Right cardiac atrium (tissue), 5 donors: ENCODE results near the gene C1orf115. TPM values are rescaled to one million over a fixed set of nuclear protein-coding genes. Genes with fewer than 3 reads are reported as not detected.

ENCODE experiments used
- ATAC-seq, 2 donors: fragments of 200-7000 bp; cut with Tn5 transposase; one replicate each; pipeline versions ENCODE4 v1.8.0 to v1.9.1; 2020; ENCODE audit warnings: moderate library complexity in 2 of 2, mild to moderate bottlenecking in 1 of 2
- DNase-seq, 3 donors: peaks; one replicate each; pipeline ENCODE4 v3.0.0-alpha.2; 2020
- H3K27ac ChIP-seq: one replicate; pipeline ENCODE4 v1.5.1; 2013; ENCODE audit warnings: mild to moderate bottlenecking, low read length, control low read depth, moderate library complexity
- H3K27me3 ChIP-seq: one replicate; pipeline ENCODE4 v1.6.1; 2013; ENCODE audit not compliant: control insufficient read depth, insufficient read depth
- H3K4me1 ChIP-seq: one replicate; pipeline ENCODE4 v1.6.1; 2013; ENCODE audit warnings: low read length; ENCODE audit not compliant: control insufficient read depth, insufficient read depth
- H3K4me3 ChIP-seq: one replicate; pipeline ENCODE4 v1.5.1; 2013; ENCODE audit warnings: low read length, control low read depth
- H3K9me3 ChIP-seq: one replicate; pipeline ENCODE4 v1.6.1; 2013; ENCODE audit warnings: low read length; ENCODE audit not compliant: control insufficient read depth
- WGBS: extraction: QIAGEN DNeasy Blood & Tissue Kit; methylation state at CpG from one replicate; pipeline ENCODE4 v1.1.7; 2013; 5-methylcytosine and 5-hydroxymethylcytosine counted together
- intact Hi-C, 4 donors: fragments of 100-400 bp; cut with DNase I; formaldehyde crosslinking; loops; one replicate each; pipeline versions ENCODE4 v1.11.0 to v1.14.0; 2022 to 2023
- long read RNA-seq, 4 donors: library from polyadenylated mRNA; unstranded; transcript quantifications; one replicate each; pipeline ENCODE4 v2.0.0, GENCODE V29; 2020 to 2021
- polyA plus RNA-seq: library from polyadenylated mRNA; stranded (reverse); fragments of 200-250 nt; gene quantifications from one replicate; pipeline ENCODE4 v1.2.3, GENCODE V29; 2013
- total RNA-seq, 4 donors: library from RNA; stranded (reverse); fragmentation: NEBNext Ultra II Directional; extraction: Animal tissue kit (Norgen Biotek cat#: 25700); gene quantifications; one replicate each; pipeline ENCODE4 v1.2.1, GENCODE V29; 2021
- donor health status: healthy with polysubstance abuse.
- donor health status: DM: no; HTN: yes; CAD: no.
- donor health status: DM: no; HTN: no; CAD: no.
- donor health status: DM: no; HTN: yes; CAD: no; lungs with severe emphysema.
- donor health status: DM: yes; HTN: yes; CAD: no.

C1orf115 gene
- 10 to 100 TPM; 10.3 to 16.1 (median 12.7) TPM for total RNA-seq
- polyA plus RNA-seq, result 15.1 TPM
- long read RNA-seq, donor 1, transcript C1orf115-201 (2 exons, 3,413 nt), result major isoform, 62 of 68 reads
- long read RNA-seq, donor 1, partial matches to known transcripts, result 5 of 68 reads
- long read RNA-seq, donor 1, other reads (novel, unspliced or antisense), result 1 of 68 reads
- long read RNA-seq, donor 2, transcript C1orf115-201 (2 exons, 3,413 nt), result major isoform, 30 of 33 reads
- long read RNA-seq, donor 2, partial matches to known transcripts, result 2 of 33 reads
- long read RNA-seq, donor 2, other reads (novel, unspliced or antisense), result 1 of 33 reads
- long read RNA-seq, donor 3, partial matches to known transcripts, result 10 of 14 reads
- long read RNA-seq, donor 3, other reads (novel, unspliced or antisense), result 1 of 14 reads
- long read RNA-seq, donor 4, transcript C1orf115-201 (2 exons, 3,413 nt), result major isoform, 36 of 39 reads
- long read RNA-seq, donor 4, partial matches to known transcripts, result 3 of 39 reads
- long read RNA-seq, donor 4, other reads (novel, unspliced or antisense), result 0 of 39 reads

- intact Hi-C loops, result loop anchor here in 3 of 4 donors (2.0 to 5.0 kb wide), 3 partner anchors 42 to 87 kb away; no protein-coding TSS in a partner anchor
Observed at GRCh38 chr1:220690140-220691052, at the start of gene C1orf115. TSS of gene C1orf115 (plus strand) at chr1:220690363. CDS start at chr1:220690403, 40 bp downstream.

DNA sequence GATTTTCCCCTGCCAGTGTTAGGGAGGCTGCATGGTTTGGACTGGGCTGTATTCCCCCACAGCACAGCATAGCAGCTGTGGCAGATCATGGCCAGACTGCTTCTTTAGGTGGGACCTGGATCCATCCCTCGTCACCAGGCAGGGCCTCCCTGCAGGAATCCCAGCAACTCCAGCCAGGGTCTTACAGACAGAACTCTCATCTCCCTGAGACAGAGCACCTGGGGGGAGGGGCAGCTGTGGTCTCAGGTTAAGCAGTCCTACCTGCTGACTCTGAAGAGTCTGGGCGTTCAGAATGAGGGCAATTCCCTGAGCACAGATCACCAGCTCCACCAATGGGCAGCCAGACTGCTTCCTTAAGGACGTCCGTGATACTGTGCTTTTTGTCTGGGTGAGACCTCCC is 47.9 kb upstream of the C1orf115 start:
- ATAC-seq (no peak), DNase-seq (no peak)
- no peak overlapping the region for H3K4me3 ChIP-seq
- no peaks in the 10 kb centered on the region for H3K4me1 ChIP-seq
- no peaks in the 10 kb centered on the region for H3K9me3 ChIP-seq
- 95% methylated on average over 4 of the region's 4 CpGs for WGBS
- H3K27me3 ChIP-seq, result no peaks in the 10 kb centered on the region
- H3K27ac ChIP-seq, result no peak overlapping the region
- intact Hi-C loops, result no loop called here

More at GRCh38 chr1:220690140-220691052, at the start of gene C1orf115:
- Histone ChIP-seq H3K27me3 (no peaks in the 10 kb centered on the region), H3K4me3 (peak within 1 kb of the TSS; percentile 79), H3K4me1 (no peaks in the 10 kb centered on the region), H3K27ac (peak within 1 kb of the TSS; percentile 16), H3K9me3 (no peaks in the 10 kb centered on the region)
- DNase-seq, result peak; percentile 76 to 92 (median 91)
- WGBS, result 4% methylated on average over 96 of the region's 96 CpGs
- peak; percentile 97 for ATAC-seq

DNA sequence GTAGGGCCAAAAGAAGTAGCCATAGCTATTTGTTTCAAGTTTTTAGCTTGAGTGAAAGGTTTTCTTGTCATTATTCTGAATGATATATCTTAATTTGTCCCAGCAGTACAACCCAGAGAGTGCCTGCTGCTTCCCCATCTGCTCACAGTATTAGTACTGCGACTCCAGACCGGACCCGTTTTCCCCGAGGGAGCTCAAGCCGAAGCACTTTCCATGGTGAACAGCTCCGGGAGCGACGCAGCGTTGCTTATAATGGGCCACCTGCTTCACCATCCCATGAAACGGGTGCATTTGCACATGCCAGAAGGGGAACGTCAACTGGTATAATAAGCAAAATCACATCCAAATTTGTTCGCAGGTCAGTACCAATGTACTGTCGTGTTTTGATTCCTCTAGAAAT is 37.2 kb upstream of the C1orf115 start:
- ATAC-seq, result no peak
- 91% methylated on average over 13 of the region's 13 CpGs for WGBS
- no peaks in the 10 kb centered on the region for H3K4me1 ChIP-seq
- no peak overlapping the region for H3K4me3 ChIP-seq
- no peaks in the 10 kb centered on the region for H3K27me3 ChIP-seq
- H3K27ac ChIP-seq, result no peak overlapping the region
- H3K9me3 ChIP-seq, result no peaks in the 10 kb centered on the region
- intact Hi-C loops, result no loop called here
- DNase-seq, result no peak

- DNase-seq, result no peak
- WGBS, result 83% methylated on average over 1 of the region's 1 CpG
- no peaks in the 10 kb centered on the region for H3K4me1 ChIP-seq
- no peaks in the 10 kb centered on the region for H3K9me3 ChIP-seq
- no peaks in the 10 kb centered on the region for H3K27me3 ChIP-seq
- ATAC-seq, result no peak
- H3K4me3 ChIP-seq, result no peak overlapping the region
- H3K27ac ChIP-seq, result no peak overlapping the region
- intact Hi-C loops, result no loop called here
Observed at GRCh38 chr1:220655509-220655908, 34.7 kb upstream of the C1orf115 start.

- intact Hi-C loops, result no loop called here
Observed at GRCh38 chr1:220655961-220656740, 34.0 kb upstream of the C1orf115 start.

GRCh38 chr1:220666349-220666748 is 23.8 kb upstream of the C1orf115 start:
- ATAC-seq (no peak), DNase-seq (no peak)
- Histone ChIP-seq H3K4me1 (no peaks in the 10 kb centered on the region), H3K27ac (no peak overlapping the region), H3K9me3 (peaks cover 2% of the 10 kb centered on the region), H3K4me3 (no peak overlapping the region), H3K27me3 (no peaks in the 10 kb centered on the region)
- intact Hi-C loops, result no loop called here
- WGBS, result 87% methylated on average over 3 of the region's 3 CpGs

More at GRCh38 chr1:220655961-220656740, 34.0 kb upstream of the C1orf115 start:
- DNase-seq (no peak), ATAC-seq (no peak)
- Histone ChIP-seq H3K4me3 (no peak overlapping the region), H3K9me3 (no peaks in the 10 kb centered on the region), H3K27ac (no peak overlapping the region), H3K27me3 (no peaks in the 10 kb centered on the region), H3K4me1 (no peaks in the 10 kb centered on the region)

- intact Hi-C loops, result no loop called here
- no peak for ATAC-seq
Observed at GRCh38 chr1:220669005-220669404, 21.2 kb upstream of the C1orf115 start.

DNA sequence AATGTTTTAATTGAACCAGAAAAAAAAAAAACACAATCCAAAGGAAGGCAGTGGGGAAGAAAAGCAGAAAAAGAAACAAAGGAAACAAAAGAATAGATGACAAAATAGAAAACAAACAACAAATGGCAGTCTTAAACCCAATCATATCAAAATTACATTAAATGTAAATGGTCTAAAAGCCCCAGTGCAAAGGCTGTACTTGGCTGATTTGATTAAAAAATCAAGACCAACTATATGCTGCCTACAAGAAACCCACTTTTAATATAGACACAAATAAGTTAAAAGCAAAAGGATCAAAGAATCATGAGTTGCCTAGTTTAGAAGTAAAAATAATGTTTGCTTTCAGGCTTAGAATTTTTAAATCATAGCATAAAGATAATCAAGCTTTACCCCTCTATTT is 19.8 kb upstream of the C1orf115 start:
- Histone ChIP-seq H3K27me3 (no peaks in the 10 kb centered on the region), H3K4me1 (no peaks in the 10 kb centered on the region), H3K9me3 (peaks cover 2% of the 10 kb centered on the region), H3K4me3 (no peak overlapping the region), H3K27ac (no peak overlapping the region)
- ATAC-seq, result no peak
- intact Hi-C loops, result no loop called here
- no peak for DNase-seq

More at GRCh38 chr1:220669005-220669404, 21.2 kb upstream of the C1orf115 start:
- Histone ChIP-seq H3K27me3 (no peaks in the 10 kb centered on the region), H3K27ac (no peak overlapping the region), H3K9me3 (peaks cover 2% of the 10 kb centered on the region), H3K4me3 (no peak overlapping the region), H3K4me1 (no peaks in the 10 kb centered on the region)
- DNase-seq, result no peak
- WGBS, result 76% methylated on average over 1 of the region's 1 CpG

DNA sequence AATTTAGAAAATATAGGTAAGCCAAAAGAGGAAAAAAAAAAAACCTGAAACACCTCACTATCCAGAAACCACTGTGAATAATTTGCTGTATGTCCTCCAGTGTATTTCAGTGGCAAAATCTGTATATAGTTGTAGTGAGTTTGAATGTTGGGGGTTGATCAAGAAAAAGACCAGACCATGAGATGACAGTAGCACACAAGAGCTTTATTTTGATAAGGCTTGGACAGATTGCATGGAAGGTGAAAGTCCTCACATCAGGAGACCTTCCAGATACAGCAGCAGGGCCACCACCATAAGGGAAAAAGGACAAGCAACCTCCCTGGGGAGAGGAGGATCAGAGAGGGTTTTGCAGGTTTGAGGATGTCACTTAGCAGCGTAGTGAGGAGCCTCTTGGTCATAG is 16.2 kb upstream of the C1orf115 start:
- no peaks in the 10 kb centered on the region for H3K27me3 ChIP-seq
- H3K27ac ChIP-seq, result no peak overlapping the region
- H3K4me3 ChIP-seq, result no peak overlapping the region
- DNase-seq, result no peak
- 89% methylated on average over 1 of the region's 1 CpG for WGBS
- intact Hi-C loops, result no loop called here
- ATAC-seq, result no peak
- no peaks in the 10 kb centered on the region for H3K4me1 ChIP-seq
- H3K9me3 ChIP-seq, result peaks cover 2% of the 10 kb centered on the region

DNA sequence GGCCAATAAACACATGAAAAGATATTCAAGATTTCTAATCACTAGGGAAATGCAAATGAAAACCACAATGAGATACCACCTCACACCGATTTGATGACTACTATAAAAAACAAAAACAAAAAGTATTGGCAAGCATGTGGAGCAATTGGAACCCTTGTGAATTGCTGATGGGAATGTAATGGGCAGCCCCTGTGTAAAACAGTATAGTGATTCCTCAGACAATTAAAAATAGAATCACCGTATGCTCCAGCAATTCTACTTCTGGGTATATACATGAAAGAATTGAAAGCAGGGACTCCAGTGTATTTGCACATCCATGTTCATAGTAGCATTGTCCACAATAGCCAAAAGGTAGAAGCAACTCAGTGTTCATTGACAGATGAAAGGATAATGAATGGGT is 12.9 kb upstream of the C1orf115 start:
- ATAC-seq (no peak), DNase-seq (no peak)
- no peak overlapping the region for H3K27ac ChIP-seq
- H3K4me1 ChIP-seq, result no peaks in the 10 kb centered on the region
- no peaks in the 10 kb centered on the region for H3K27me3 ChIP-seq
- H3K4me3 ChIP-seq, result no peak overlapping the region
- intact Hi-C loops, result loop anchor here in 1 of 4 donors (5.0 kb wide), 1 partner anchor 100 kb away; no protein-coding TSS in a partner anchor
- no peaks in the 10 kb centered on the region for H3K9me3 ChIP-seq
- WGBS, result 54% methylated on average over 2 of the region's 2 CpGs
